ENCODE measurements around the gene PRR36. TPM values are rescaled to one million over a fixed set of nuclear protein-coding genes. Genes with fewer than 3 reads are reported as not detected.

PRR36 gene
- total RNA-seq, 2 experiments from 2014 or later = 0.08 to 0.10 TPM

GRCh38 chr19:7868671-7869452 lies 5.3 kb downstream of the PRR36 start:
- Mint-ChIP-seq H3K9me3 (ENCODE audit: insufficient read depth) (no peaks in the 10 kb centered on the region), H3K27ac (peak overlapping the region; percentile 74), H3K4me1 (ENCODE audit: low read depth) (peaks cover 47% of the 10 kb centered on the region), H3K27me3 (ENCODE audit: low read depth) (peaks cover 47% of the 10 kb centered on the region), H3K36me3 (ENCODE audit: low read depth) (no peaks in the 10 kb centered on the region), H3K4me3 (peak overlapping the region; percentile 65)
- ATAC-seq (peak; percentile 80), DNase-seq (peak; percentile 83)
- ChIA-PET POLR2A (interaction anchor here (1.3 to 1.5 kb wide), 2 partner anchors 74 to 239 kb away, joined by 5 read pairs; partner anchors contain the start of genes PET100, TIMM44 and XAB2), CTCF (interaction anchor here (0.8 to 2.0 kb wide), 35 partner anchors 8 to 346 kb away, joined by 3 to 40 read pairs (median 5); partner anchors contain the start of genes LRRC8E, MAP2K7, MCOLN1 and PET100)

GRCh38 chr19:7868326-7868670 lies 5.9 kb downstream of the PRR36 start:
- POLR2A ChIA-PET = interaction anchor here (1.3 to 1.5 kb wide), 2 partner anchors 75 to 238 kb away, joined by 5 read pairs; partner anchors contain the start of genes PET100, TIMM44 and XAB2
- H3K27me3 Mint-ChIP-seq (ENCODE audit: low read depth) = peaks cover 48% of the 10 kb centered on the region
- no peak for DNase-seq

GRCh38 chr19:7867092-7867844 lies 6.9 kb downstream of the PRR36 start:
- Mint-ChIP-seq H3K4me1 (ENCODE audit: low read depth) (peaks cover 39% of the 10 kb centered on the region), H3K27me3 (ENCODE audit: low read depth) (peaks cover 43% of the 10 kb centered on the region), H3K27ac (no peak overlapping the region), H3K4me3 (no peak overlapping the region), H3K36me3 (ENCODE audit: low read depth) (no peaks in the 10 kb centered on the region), H3K9me3 (ENCODE audit: insufficient read depth) (no peaks in the 10 kb centered on the region)
- DNase-seq (no peak), ATAC-seq (no peak)
- POLR2A ChIA-PET = no interaction called here
- CTCF ChIA-PET = no interaction called here

More at GRCh38 chr19:7868326-7868670, 5.9 kb downstream of the PRR36 start:
- Mint-ChIP-seq H3K4me1 (ENCODE audit: low read depth) (peaks cover 44% of the 10 kb centered on the region), H3K27ac (no peak overlapping the region), H3K4me3 (peak overlapping the region; percentile 65), H3K36me3 (ENCODE audit: low read depth) (no peaks in the 10 kb centered on the region), H3K9me3 (ENCODE audit: insufficient read depth) (no peaks in the 10 kb centered on the region)
- no peak for ATAC-seq
- CTCF ChIA-PET = interaction anchor here (0.9 to 2.0 kb wide), 21 partner anchors 9 to 300 kb away, joined by 3 to 40 read pairs (median 7); partner anchors contain the start of genes LRRC8E, MAP2K7, SNAPC2 and TIMM44

GRCh38 chr19:7866399-7867091 lies 7.6 kb downstream of the PRR36 start:
- no peaks in the 10 kb centered on the region for H3K9me3 Mint-ChIP-seq (ENCODE audit: insufficient read depth)
- CTCF ChIA-PET = interaction anchor here (0.6 kb wide), 1 partner anchor 26 kb away, joined by 3 read pairs; no protein-coding TSS in a partner anchor
- H3K4me3 Mint-ChIP-seq = no peak overlapping the region
- peaks cover 33% of the 10 kb centered on the region for H3K4me1 Mint-ChIP-seq (ENCODE audit: low read depth)
- no peak overlapping the region for H3K27ac Mint-ChIP-seq
- H3K36me3 Mint-ChIP-seq (ENCODE audit: low read depth) = no peaks in the 10 kb centered on the region
- no peak for ATAC-seq
- no peak for DNase-seq
- POLR2A ChIA-PET = no interaction called here
- H3K27me3 Mint-ChIP-seq (ENCODE audit: low read depth) = peaks cover 38% of the 10 kb centered on the region

GRCh38 chr19:7865262-7865911 lies 8.8 kb downstream of the PRR36 start:
- Mint-ChIP-seq H3K36me3 (ENCODE audit: low read depth) (no peaks in the 10 kb centered on the region), H3K9me3 (ENCODE audit: insufficient read depth) (no peaks in the 10 kb centered on the region), H3K27me3 (ENCODE audit: low read depth) (peaks cover 44% of the 10 kb centered on the region), H3K27ac (no peak overlapping the region), H3K4me3 (no peak overlapping the region), H3K4me1 (ENCODE audit: low read depth) (peaks cover 24% of the 10 kb centered on the region)
- POLR2A ChIA-PET = interaction anchor here (0.6 to 1.1 kb wide), 3 partner anchors 35 to 236 kb away, joined by 3 read pairs; partner anchors contain the start of genes PET100, TIMM44 and XAB2
- no peak for ATAC-seq
- DNase-seq = no peak
- CTCF ChIA-PET = interaction anchor here (0.5 kb wide), 1 partner anchor 18 kb away, joined by 3 read pairs; no protein-coding TSS in a partner anchor

GRCh38 chr19:7864690-7865074 lies 9.5 kb downstream of the PRR36 start:
- DNase-seq (no peak), ATAC-seq (no peak)
- POLR2A ChIA-PET = no interaction called here
- no peak overlapping the region for H3K27ac Mint-ChIP-seq
- H3K4me1 Mint-ChIP-seq (ENCODE audit: low read depth) = peaks cover 21% of the 10 kb centered on the region
- CTCF ChIA-PET = no interaction called here
- H3K36me3 Mint-ChIP-seq (ENCODE audit: low read depth) = no peaks in the 10 kb centered on the region
- H3K4me3 Mint-ChIP-seq = no peak overlapping the region
- no peaks in the 10 kb centered on the region for H3K9me3 Mint-ChIP-seq (ENCODE audit: insufficient read depth)
- H3K27me3 Mint-ChIP-seq (ENCODE audit: low read depth) = peaks cover 44% of the 10 kb centered on the region

- Mint-ChIP-seq H3K36me3 (ENCODE audit: low read depth) (no peaks in the 10 kb centered on the region), H3K27me3 (ENCODE audit: low read depth) (peaks cover 44% of the 10 kb centered on the region), H3K9me3 (ENCODE audit: insufficient read depth) (no peaks in the 10 kb centered on the region), H3K4me3 (no peak overlapping the region), H3K27ac (no peak overlapping the region), H3K4me1 (ENCODE audit: low read depth) (peaks cover 21% of the 10 kb centered on the region)
- no peak for ATAC-seq
- no peak for DNase-seq
- POLR2A ChIA-PET = interaction anchor here (1.0 kb wide), 1 partner anchor 331 kb away, joined by 3 read pairs; no protein-coding TSS in a partner anchor
- CTCF ChIA-PET = no interaction called here
Measured at GRCh38 chr19:7863971-7864689, 10.1 kb downstream of the PRR36 start.

- DNase-seq = no peak
- H3K36me3 Mint-ChIP-seq (ENCODE audit: low read depth) = no peaks in the 10 kb centered on the region
- H3K27ac Mint-ChIP-seq = no peak overlapping the region
- no peak overlapping the region for H3K4me3 Mint-ChIP-seq
- H3K4me1 Mint-ChIP-seq (ENCODE audit: low read depth) = peaks cover 14% of the 10 kb centered on the region
- ChIA-PET POLR2A (interaction anchor here (0.5 to 1.0 kb wide), 2 partner anchors 43 to 332 kb away, joined by 3 read pairs; no protein-coding TSS in a partner anchor), CTCF (interaction anchor here (0.9 kb wide), 1 partner anchor 11 kb away, joined by 4 read pairs; no protein-coding TSS in a partner anchor)
- no peaks in the 10 kb centered on the region for H3K9me3 Mint-ChIP-seq (ENCODE audit: insufficient read depth)
- ATAC-seq = peak; percentile 4
- H3K27me3 Mint-ChIP-seq (ENCODE audit: low read depth) = peaks cover 44% of the 10 kb centered on the region
Measured at GRCh38 chr19:7863157-7863970, 10.8 kb downstream of the PRR36 start.

- Mint-ChIP-seq H3K4me3 (peak overlapping the region; percentile 48), H3K36me3 (ENCODE audit: low read depth) (no peaks in the 10 kb centered on the region), H3K4me1 (ENCODE audit: low read depth) (peaks cover 12% of the 10 kb centered on the region), H3K27me3 (ENCODE audit: low read depth) (peaks cover 40% of the 10 kb centered on the region), H3K9me3 (ENCODE audit: insufficient read depth) (no peaks in the 10 kb centered on the region), H3K27ac (no peak overlapping the region)
- POLR2A ChIA-PET = interaction anchor here (0.5 to 0.6 kb wide), 2 partner anchors 44 to 377 kb away, joined by 3 to 5 read pairs; no protein-coding TSS in a partner anchor
- CTCF ChIA-PET = interaction anchor here (0.9 to 2.5 kb wide), 2 partner anchors 10 to 58 kb away, joined by 4 to 9 read pairs; partner anchors contain the start of gene SNAPC2
- DNase-seq (peak; percentile 74), ATAC-seq (peak; percentile 59)
Measured at GRCh38 chr19:7862413-7862951, 11.7 kb downstream of the PRR36 start.

Measured in activated CD8-positive, alpha-beta T cell treated with anti-CD3 and anti-CD28 coated beads, Interleukin-2, amount 10 ng/mL, durations not matched to agents 7 days and 5 days (primary cell).